NCI-H82 treated with DMSO at 0.1 percent for 48 hours (cell line): ENCODE results near the gene SCP2D1.
"Not testable (repeated sequence)": the region's sequence is repeated elsewhere in the genome, so short reads cannot be mapped to it uniquely, and the experiment has no call there.

ENCODE experiments used
- DNase-seq: peaks from one replicate; lab custom pipeline; 2025; ENCODE audit not compliant: unreplicated experiment; lab: John Stamatoyannopoulos, UW

The SCP2D1 gene

DNA sequence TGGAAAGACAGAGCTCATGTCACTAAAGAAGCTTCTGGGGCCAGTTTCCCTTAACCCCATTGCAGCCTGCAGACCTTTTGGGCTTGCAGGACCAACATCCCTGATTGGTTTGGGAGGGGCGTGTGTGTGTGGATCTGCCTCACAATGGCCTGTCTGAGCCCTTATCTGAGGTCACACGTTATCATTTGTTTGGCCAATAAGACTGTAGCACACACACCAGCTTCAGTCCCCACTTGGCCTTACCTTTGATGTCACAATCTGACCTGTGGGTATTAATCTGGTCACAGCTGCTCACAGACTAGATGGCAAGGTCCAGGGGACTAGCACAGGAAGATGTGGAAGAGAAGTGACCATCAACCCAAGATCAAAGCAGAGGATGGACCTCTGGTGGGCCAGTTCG, at the start of gene SCP2D1:
SCP2D1 (plus strand) TSS at position 301 of the 400 bp plus-strand sequence; CDS start at position 334, 33 bp downstream.
- no peak for DNase-seq

DNA sequence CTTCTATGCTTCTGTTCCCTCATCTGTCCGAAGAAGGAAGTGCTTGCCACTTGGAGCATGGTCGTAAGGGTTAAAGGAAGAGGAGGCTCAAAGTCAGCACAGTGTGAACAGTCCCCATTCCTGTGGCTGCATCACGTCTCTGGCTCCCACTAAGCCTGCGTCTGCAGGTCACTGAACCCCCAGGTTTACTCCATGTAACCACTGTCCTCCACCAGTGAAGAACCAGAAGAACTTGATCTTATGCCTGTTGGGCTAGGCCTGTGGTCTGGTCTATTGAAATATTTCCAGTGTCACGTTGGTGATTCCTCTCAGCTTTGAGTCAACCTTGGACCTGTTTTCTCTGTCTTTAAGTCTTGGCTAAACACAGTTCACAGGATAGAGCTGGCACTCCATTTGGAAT, 45.9 kb upstream of the SCP2D1 start:
- DNase-seq = no peak

DNA sequence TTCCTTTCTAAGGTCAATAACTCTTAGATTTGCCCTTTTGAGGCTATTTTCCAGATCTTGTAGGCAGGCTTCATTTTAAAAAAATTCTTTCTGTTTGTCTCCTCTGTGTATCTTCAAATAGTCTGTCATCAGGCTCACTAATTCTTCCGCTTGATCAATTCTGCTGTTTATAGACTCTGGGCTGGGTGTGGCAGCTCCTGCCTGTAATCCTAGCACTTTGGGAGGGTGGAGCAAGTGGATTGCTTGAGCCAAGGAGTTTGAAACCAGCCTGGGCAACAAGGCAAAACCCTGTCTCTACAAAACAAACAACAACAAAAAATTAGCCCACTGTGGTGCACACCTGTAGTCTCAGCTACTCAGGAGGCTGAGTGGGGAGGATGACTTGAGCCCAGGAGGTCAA, 40.0 kb upstream of the SCP2D1 start:
- no peak for DNase-seq

DNA sequence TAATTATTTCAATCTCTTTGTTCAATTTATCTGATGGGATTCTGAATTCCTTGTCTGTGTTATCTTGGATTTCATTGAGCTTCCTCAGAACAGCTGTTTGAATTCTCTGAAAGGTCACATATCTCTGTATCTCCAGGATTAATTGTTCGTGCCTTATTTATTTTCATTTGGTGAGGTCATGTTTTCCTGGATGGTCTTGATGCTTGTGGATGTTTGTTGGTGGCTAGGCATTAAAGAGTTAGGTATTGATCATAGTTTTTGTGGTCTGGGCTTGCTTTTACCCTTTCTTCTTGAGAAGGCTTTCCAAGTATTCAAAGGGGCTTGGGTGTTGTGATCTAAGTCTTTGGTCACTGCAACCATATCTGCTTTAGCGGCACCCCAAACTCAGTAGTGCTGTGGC, 39.4 kb upstream of the SCP2D1 start:
- DNase-seq = no peak

DNA sequence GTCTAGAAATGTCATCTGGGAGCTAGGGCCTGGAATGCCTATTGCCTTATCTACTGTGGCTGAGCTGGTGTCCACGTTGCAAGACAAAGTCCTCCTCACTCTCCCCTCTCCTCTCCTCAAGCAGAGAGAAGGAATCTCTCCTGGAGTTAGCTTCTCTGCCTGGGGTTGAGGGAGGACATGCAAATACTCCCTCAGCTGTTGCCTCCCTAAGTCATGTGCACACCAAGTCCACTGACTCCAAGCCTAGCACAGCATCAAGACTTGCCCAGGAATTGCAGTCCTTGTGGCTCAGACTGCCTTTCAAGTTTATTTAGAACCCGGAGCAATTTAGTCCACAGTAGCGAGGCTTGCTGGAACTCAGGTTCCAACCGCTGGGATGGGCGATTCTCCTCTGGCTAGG, 38.0 kb upstream of the SCP2D1 start:
- DNase-seq = no peak

DNA sequence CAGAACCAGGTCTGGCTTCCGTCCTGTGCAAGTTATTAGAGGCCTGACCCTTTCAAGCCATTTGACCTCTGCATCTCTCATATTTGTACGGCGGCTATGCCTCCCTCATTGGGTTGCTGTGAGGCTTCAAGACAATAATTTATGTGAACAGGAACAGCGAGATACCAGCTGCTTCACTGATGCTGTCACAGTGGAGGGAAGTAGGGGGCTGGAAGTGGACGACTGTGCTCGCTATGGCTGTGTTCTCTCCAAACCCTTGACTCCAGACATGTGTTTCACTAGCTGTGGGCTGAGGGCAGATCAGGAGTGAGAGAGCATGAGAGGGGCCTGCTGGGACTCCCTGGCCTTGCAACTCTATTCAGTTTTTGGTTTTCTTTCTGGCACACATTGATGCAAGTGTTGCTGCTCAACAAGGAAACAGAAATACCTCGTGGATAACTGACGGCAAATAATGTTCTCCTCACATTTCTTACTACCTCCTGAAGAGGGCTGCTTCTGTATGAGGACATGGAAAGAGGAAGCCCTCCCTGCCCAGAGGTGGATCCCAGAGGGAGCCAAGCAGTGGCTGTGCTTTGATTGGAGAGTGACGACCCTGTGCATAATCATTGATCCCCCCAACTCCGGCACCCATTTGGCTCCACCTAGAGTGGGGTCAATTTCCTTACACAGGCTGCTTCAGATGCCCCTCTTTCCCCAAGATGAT, 34.7 kb upstream of the SCP2D1 start:
- DNase-seq = no peak

DNA sequence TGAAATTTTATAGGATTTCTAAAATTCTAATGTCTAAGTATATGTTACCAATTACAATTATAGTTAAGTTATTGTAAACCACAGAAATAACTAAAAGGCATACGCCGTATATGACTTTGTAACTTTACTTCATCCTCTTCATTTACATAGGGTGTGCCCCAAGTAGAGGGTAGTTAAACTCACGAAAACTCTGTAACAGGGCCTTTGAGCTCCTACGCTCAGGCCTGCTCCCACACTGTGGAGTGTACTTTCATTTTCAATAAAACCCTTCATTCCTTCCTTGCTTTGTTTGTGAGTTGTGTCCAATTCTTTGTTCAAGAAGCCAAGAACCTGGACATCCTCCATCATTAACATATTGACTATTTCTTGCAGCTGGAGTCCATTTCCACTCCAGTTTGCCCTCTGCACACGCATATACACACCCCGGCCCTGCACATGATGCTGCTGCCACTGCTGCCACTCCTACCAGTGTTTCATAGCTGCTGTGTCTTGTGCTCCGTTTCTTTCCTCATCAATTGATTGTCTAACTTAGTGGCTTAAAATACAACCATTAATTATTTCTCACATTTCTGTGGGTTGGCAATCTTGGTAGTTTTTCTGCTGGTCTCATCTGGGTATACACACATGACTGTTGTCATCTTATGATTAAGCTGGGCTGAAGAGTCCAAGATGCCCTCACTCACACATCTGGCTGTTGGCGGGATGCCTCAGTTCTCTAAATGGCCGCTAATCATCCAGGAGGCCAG, 33.0 kb upstream of the SCP2D1 start:
- no peak for DNase-seq

DNA sequence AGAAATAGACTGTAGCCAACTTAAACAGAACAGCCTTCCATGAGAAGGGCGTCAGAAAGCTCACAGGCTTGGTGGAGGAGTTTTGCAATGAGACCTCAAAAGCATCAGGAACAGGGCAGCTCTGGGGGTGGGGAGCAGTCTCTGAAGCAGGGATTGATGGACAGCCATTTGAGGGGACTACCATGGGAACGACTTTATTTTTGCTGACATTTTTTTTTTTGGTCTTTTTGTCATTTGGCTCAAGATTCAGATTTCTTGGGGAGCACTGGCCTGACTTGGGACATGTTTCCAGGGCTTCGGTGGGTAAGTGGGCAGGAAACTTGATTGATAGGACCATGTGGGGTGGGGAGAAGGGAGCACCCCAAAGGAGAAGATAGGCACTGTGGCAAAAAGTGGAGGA, 32.1 kb upstream of the SCP2D1 start:
- no peak for DNase-seq

DNA sequence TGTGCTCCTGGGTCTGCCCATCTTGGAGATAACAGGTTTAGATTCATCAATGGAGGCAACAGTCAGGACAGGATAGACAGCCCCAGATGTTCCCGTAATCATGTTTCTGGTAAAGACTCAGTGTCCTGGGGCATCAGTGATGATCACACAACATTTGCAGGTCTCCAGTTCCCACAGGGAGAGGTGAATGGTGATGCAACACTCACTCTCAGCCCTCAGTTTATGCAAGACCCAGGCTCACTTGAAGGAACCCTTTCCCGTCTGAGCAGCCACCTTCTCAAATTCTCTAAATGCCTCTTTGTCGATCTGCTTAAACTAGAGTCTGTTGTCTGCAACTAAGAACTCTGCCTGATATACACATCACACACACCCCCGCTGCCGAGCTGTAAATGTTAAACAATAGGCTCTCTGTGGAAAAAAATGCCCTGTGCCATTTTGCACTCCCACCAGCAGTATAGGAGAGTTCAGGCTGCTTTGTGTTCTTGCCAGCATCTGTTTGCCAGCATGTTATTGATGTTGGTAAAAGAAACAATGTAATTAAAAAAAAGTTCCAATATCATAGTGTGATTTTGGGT, 30.1 kb upstream of the SCP2D1 start:
- no peak for DNase-seq

DNA sequence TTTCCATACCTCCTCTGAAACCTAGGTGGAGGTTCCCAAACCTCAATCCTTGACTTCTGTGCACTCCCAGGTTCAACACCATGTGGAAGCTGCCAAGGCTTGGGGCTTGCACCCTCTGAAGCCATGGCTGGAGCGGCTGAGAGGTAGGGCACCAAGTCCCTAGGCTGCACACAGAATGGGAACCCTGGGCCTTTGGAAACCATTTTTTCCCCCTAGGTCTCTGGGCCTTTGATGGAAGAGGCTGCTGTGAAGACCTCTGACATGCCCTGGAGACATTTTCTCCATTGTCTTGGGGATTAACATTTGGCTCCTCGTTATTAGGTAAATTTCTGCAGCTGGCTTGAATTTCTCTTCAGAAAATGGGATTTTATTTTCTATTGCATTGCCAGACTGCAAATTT, 26.5 kb upstream of the SCP2D1 start:
- not testable (repeated sequence) for DNase-seq

DNA sequence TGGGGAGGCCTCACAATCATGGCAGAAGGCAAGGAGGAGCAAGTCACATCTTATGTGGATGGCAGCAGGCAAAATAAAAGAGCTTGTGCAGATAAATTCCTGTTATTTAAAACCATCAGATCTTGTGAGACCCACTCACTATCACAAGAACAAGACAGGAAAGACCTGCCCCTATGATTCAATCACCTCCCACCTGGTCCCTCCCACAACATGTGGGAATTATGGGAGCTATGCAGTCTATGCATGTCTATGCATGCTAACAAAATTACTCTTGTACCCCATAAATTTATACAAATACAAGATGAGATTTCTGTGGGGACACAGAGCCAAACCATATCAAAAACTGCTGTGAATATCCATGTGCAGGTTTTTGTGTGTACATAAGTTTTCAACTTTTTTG, 25.6 kb upstream of the SCP2D1 start:
- no peak for DNase-seq

DNA sequence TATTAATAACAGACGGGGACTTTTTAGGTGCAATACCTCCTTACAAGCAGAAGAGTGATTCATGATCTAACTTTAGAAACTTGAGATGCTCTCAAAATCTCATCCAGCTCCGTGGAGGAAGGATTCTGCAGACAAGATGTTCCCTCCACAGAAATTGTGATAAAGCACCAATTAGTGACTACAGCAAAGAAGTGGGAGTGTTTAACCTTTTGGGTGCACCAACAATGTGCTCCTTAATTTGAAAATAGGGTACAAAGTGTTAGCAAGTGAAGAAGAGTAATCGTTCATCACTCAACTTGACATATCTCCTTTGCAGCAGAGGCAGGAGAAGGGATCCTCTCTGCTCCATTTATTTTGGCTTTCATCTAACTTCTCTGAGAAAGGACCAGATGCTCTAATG, 22.8 kb upstream of the SCP2D1 start:
- no peak for DNase-seq

DNA sequence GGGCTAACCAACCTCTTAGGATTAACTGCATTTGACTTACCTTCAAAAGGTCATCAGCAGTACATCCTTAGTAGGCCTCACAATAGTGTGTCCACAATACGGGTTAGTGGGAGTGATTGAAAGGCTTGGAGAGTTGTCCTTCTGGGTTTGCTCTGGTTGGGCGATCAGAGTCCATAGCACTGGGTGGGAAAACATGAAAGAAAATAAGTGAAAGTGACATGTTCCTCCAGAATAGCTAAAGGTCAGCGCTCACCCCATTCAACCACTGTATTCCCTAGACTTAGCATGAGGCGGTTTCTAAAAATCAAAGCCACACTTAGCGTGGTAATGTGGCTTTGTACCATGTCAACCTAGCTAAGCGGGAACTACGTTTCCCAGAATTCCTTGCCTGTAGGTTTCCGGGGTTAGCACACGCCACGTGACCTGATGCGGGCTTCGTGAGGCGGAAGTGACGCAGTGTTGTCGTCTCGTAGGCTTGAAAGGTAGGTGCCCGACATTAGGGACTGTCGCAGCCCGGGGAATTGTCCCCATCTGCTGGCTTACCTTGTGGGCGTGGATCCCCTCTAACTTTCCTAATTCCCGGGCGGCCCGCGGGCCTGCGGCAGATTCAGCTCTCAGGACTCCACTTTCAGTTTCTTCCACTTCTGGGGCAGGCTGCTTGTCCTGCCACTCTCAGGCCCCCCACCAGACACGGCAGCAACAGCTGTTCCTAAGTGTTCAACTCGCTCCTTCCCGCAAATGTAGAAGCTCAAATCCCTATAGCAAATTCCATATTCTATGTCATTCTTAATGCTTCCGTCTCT, 19.8 kb upstream of the SCP2D1 start:
- DNase-seq = peak; percentile 91

DNA sequence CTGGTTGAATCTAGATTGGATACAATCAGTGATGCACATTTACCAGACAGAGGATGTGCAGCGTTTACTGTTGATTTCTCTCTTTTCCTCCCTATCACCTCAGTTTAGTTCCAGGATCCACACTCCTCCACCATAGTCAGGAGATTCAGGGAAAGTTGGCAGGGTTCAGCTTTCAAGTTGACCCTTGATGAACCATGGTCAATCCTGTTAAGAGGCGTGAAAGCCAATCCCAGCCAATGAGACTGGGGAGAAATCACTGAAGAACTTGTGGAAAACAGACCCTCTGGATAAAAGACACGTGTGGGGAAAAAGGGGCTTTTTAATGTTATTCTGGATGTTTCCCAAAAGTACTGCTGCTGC, 19.2 kb upstream of the SCP2D1 start:
- DNase-seq = no peak

DNA sequence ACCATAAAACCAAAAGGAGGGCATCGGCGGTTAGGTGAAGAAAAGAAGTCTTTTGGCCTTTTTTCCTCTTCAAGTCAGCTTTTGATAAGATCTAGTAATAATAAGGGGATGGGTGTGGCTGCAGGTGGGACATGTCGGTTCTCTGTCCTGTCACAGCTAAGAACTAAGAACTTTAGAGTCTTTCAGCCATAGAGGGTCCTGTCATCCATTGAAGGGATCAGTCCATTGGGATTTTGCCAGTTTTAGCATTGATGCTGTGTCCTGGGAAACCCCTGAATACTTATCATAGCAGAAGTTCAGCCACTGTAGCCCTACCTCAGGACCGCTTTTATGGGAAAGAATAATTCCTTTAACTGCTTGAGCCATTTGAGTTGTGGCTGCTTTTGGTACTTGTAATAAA, 18.2 kb upstream of the SCP2D1 start:
- DNase-seq = no peak

DNA sequence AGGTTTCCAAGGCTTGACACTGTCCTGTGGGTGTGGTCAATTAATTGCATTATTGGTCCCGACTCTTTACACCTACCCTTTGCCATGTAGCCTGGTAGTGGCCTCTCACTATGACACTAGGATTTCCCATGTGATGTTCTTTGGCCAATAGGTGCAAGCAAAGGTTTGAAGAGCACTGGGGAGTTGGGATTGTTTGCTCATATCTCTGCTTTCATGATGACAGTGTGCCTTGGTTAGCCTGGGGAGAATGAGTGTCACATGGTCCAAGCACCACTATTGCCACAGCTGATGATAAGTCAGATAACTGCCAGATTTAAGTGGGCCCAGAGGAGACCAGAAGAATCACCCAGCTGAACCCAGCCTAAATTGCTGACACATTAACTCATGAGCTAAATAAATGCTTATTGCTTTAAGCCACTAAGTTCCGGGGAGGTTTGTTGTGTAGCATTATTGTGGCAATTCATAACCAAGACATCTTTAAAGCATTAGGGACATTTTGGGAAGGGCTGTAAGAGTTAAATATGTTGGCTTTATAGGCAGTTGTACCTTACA, 17.2 kb upstream of the SCP2D1 start:
- no peak for DNase-seq

DNA sequence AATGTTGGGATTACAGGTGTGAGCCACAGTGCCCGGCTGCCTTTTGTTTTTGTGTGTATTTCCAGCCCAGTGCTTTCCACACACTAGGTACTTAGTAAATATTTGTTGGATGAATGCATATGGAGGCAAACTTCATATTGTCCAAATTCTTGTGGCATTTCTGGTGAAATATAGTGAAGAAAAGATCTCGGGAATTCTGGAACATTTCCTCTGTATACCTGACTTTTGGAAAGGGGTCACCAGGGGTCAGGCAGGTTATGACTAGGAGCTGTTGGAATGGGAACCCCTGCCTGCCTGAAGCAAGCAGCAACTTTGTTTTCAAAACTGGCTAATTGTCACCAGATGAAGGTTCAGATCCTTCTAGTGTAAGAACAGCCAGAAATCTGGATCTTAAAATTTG, 12.1 kb upstream of the SCP2D1 start:
- no peak for DNase-seq

DNA sequence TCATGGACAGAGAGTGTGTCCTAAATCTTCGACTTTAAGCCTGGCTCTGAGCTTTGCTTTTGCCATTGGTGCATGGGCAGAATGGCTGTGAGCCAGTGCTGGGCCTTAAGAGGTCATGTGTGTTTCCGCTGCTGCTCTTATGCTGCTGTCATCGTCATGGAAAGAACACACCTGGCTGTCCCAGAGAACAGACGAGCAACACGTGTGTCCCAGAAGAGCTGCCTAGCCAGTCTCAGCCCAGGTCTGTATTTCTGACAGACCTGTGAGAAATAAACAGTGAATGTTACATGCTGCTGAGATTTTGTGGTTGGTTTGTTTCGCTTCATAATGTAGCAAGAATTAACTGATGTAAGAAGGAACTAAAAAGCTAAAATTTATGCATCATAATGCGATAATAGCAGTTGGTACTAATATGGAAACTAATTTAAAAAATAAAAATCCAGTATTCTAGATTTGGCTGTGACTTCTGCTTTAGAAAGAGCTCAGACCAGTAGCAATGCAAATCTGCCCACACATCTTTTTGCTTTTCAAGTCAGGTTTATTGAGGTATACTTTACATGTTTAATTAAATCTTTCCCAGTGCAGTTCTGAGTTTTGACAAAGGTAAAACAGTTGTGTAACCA, 11.5 kb upstream of the SCP2D1 start:
- DNase-seq = no peak

DNA sequence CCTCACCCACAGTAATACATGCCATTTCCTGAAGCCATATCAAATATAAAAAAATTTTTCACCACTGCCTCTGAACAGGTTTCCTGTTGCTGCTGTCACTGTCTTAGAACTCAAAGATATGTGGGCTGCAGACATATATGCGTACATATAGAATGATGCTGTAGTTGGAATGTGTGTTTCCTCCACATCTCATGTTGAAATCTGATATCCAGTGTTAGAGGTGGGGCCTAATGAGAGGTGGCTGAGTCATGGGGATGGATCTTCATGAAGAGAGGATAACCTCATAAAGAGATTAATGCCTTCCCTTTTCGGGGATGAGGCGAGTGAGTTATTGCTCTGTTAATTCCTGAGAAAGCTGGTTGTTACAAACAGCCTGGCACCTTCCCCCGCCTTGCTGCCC, 7.7 kb upstream of the SCP2D1 start:
- DNase-seq = peak; percentile 86

DNA sequence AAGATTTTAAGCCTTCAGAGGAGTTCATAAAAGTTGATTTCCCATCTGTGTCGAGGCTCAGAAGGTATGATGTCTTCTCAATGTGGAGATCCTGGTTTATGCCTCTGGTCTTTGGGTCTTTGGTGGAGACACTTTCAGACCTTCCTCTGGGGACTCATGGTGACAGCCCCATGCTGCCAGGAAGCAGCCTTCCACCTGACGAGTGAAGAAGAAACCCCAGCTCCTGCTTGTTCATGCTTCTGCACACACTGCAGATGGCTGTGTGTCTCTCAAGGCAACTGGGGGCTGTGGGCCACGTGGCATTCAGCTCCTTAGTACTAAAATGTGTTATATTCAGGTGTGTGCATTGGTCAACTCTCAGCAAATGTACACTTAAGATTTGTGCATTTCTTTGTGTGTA, 4.9 kb upstream of the SCP2D1 start:
- no peak for DNase-seq

DNA sequence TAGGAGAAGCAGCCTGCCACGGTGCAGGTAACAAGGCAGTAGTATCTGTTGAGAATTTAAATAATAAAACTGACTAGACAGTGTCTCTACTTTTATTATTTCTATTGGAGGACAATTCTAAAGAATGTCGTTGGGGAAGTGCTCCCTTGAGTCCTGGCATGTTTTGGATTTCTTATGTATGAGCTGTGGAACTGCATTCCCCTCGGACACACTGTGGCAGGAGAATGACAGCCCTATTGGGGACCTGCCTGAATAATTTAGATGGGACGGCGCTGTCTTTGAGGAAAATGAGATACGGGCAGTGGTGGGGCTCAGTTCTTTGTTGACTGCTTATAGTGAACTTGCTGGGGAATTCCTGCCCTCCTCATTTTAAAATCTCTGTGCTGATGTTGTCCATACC, 2.4 kb upstream of the SCP2D1 start:
- no peak for DNase-seq
